PFSK-1 (cell line): ENCODE data around the gene PICALM.

Source experiments
- FOXP2 ChIP-seq: optimal IDR thresholded peaks from 2 replicates; pipeline ENCODE3; 2011; ENCODE audit warnings: borderline replicate concordance, control low read depth, inconsistent platforms; ENCODE audit not compliant: insufficient read depth; ENCODE audit errors: extremely low read length, extremely low read depth
- POLR2AphosphoS5 ChIP-seq: IDR thresholded peaks from 2 replicates; pipeline ENCODE4 v1.6.1; 2012; ENCODE audit warnings: low read depth, mild to moderate bottlenecking, control low read depth, low read length, moderate library complexity
- SIN3A ChIP-seq: IDR thresholded peaks from 2 replicates; pipeline ENCODE4 v1.6.1; 2012; ENCODE audit warnings: mild to moderate bottlenecking, low read length, moderate library complexity, borderline replicate concordance; ENCODE audit not compliant: insufficient read depth
- TAF1 ChIP-seq: IDR thresholded peaks from 2 replicates; pipeline ENCODE4 v1.6.1; 2012; ENCODE audit warnings: low read length, control low read depth, borderline replicate concordance; ENCODE audit not compliant: insufficient read depth
- TF ChIP-seq, protein P1 (sequence below), 2 experiments: IDR thresholded peaks; 2 replicates each; pipeline versions ENCODE4 v1.6.1 to v1.8.0; 2011 to 2012; ENCODE audit warnings: low read depth in 2 of 2, low read length in 2 of 2, control low read depth in 1 of 2, inconsistent platforms in 1 of 2, mild to moderate bottlenecking in 1 of 2, moderate library complexity in 1 of 2; ENCODE audit not compliant: insufficient read depth in 1 of 2

The PICALM gene

GRCh38 chr11:85991508-85991907 is 77.4 kb downstream of the PICALM start:
- TF ChIP-seq FOXP2 (no peak), SIN3A (no peak), TAF1 (no peak), POLR2AphosphoS5 (no peak)
- TF ChIP-seq, protein P1, sequence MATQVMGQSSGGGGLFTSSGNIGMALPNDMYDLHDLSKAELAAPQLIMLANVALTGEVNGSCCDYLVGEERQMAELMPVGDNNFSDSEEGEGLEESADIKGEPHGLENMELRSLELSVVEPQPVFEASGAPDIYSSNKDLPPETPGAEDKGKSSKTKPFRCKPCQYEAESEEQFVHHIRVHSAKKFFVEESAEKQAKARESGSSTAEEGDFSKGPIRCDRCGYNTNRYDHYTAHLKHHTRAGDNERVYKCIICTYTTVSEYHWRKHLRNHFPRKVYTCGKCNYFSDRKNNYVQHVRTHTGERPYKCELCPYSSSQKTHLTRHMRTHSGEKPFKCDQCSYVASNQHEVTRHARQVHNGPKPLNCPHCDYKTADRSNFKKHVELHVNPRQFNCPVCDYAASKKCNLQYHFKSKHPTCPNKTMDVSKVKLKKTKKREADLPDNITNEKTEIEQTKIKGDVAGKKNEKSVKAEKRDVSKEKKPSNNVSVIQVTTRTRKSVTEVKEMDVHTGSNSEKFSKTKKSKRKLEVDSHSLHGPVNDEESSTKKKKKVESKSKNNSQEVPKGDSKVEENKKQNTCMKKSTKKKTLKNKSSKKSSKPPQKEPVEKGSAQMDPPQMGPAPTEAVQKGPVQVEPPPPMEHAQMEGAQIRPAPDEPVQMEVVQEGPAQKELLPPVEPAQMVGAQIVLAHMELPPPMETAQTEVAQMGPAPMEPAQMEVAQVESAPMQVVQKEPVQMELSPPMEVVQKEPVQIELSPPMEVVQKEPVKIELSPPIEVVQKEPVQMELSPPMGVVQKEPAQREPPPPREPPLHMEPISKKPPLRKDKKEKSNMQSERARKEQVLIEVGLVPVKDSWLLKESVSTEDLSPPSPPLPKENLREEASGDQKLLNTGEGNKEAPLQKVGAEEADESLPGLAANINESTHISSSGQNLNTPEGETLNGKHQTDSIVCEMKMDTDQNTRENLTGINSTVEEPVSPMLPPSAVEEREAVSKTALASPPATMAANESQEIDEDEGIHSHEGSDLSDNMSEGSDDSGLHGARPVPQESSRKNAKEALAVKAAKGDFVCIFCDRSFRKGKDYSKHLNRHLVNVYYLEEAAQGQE (IDR thresholded peaks at IDR 0.05; ENCODE audit: insufficient read depth in 1 of 2, low read depth in 2 of 2, low read length in 2 of 2): no peak

DNA sequence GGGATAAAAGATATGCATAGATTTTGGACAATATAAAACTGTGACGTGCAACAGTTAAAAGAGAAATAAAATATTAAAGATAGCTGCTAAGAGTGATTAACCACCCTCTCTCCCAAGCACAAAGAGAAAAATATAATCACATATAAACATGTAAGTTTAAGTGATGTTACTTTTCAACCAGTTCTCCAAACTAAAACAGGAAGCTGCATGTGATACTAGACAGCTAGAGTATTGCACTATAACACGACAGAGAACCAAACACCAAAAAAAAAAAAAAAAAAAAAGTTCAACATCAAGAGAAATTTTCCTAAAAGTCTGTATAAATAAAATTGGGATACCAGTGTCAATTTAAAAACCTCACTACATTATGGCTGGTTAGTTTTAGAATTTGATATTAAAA is 79.1 kb downstream of the PICALM start:
- TF ChIP-seq SIN3A (no peak), TAF1 (no peak), POLR2AphosphoS5 (no peak), FOXP2 (no peak)
- TF ChIP-seq, protein P1 (IDR thresholded peaks at IDR 0.05; ENCODE audit: insufficient read depth in 1 of 2, low read depth in 2 of 2, low read length in 2 of 2): no peak

DNA sequence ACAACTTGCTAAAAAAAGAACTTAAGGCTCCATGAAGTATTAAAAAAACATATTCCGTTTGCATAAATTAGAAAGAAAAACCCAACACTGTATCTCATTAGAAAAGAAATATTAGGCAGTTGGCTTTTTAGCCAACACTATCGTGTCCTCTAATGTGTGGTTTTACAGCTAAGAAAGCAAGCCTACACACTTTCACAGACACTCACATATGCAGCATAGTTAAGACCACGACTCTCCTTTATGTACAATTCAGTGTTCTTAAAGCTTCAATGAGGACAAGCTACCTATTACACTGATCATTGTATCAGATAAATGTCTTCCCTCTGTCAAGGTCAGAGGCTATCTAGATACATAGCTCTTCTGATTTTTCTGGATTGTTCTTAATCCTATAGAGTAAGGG is 80.1 kb downstream of the PICALM start:
- TF ChIP-seq FOXP2 (no peak), SIN3A (no peak), TAF1 (no peak), POLR2AphosphoS5 (no peak)
- TF ChIP-seq, protein P1 (IDR thresholded peaks at IDR 0.05; ENCODE audit: insufficient read depth in 1 of 2, low read depth in 2 of 2, low read length in 2 of 2): no peak

- TF ChIP-seq SIN3A (no peak), TAF1 (no peak), POLR2AphosphoS5 (no peak), FOXP2 (no peak)
- TF ChIP-seq, protein P1 (IDR thresholded peaks at IDR 0.05; ENCODE audit: insufficient read depth in 1 of 2, low read depth in 2 of 2, low read length in 2 of 2): no peak
Observed at GRCh38 chr11:85977751-85978160, 91.1 kb downstream of the PICALM start.

- TF ChIP-seq, protein P1 (IDR thresholded peaks at IDR 0.05; ENCODE audit: insufficient read depth in 1 of 2, low read depth in 2 of 2, low read length in 2 of 2): no peak
- no peak for TF ChIP-seq TAF1
- no peak for TF ChIP-seq POLR2AphosphoS5
- TF ChIP-seq FOXP2: no peak
- TF ChIP-seq SIN3A: no peak
Observed at GRCh38 chr11:85976525-85976924, 92.4 kb downstream of the PICALM start.
